HCT116 (cell line): ENCODE measurements around the gene QRICH2.

ENCODE experiments used
- CTCF ChIP-seq, 3 experiments: fragments of 200-600 bp in 1 of 3; sonication (generic) in 1 of 3; IDR thresholded peaks in 2 of 3; conservative IDR thresholded peaks in 1 of 3; 2 replicates each; pipeline ENCODE4 v1.5.1; 2012 to 2017; ENCODE audit warnings: low read depth in 2 of 3, low read length in 2 of 3, antibody characterized with exemption in 1 of 3, borderline replicate concordance in 1 of 3, control low read depth in 1 of 3, mild to moderate bottlenecking in 1 of 3, mixed read lengths in 1 of 3, mixed run types in 1 of 3, moderate library complexity in 1 of 3; ENCODE audit not compliant: insufficient read depth in 1 of 3
- SP1 ChIP-seq: IDR thresholded peaks from 2 replicates; pipeline ENCODE4 v1.6.1; 2012; ENCODE audit warnings: low read depth

- no peak for TF ChIP-seq CTCF (IDR thresholded peaks at IDR 0.05 in 2 of 3, conservative IDR thresholded peaks at IDR 0.05 in 1 of 3; ENCODE audit: borderline replicate concordance in 1 of 3, insufficient read depth in 1 of 3, low read depth in 2 of 3, low read length in 2 of 3)
- TF ChIP-seq SP1 = no peak
Observed at GRCh38 chr17:76252040-76252954, 55.8 kb downstream of the QRICH2 start.
